GM23338 (cell line): ENCODE measurements around the gene FUNDC2.

Experiments
- CREB1 ChIP-seq: fragments of 250-450 bp; sonication (Bioruptor Pico); IDR thresholded peaks from 2 replicates; pipeline ENCODE4 v1.5.0; 2020; ENCODE audit warnings: low read depth, mild to moderate bottlenecking, moderate library complexity
- CTCF ChIP-seq, 2 experiments: fragments of 200-600 bp in 1 of 2; sonication (generic) in 1 of 2; conservative IDR thresholded peaks; 2 replicates each; pipeline versions ENCODE4 v1.5.1 to v1.6.1; 2016 to 2017; ENCODE audit warnings: antibody characterized with exemption in 2 of 2, low read depth in 2 of 2, mild to moderate bottlenecking in 2 of 2, moderate library complexity in 1 of 2
- ETS1 ChIP-seq: IDR thresholded peaks from 2 replicates; pipeline ENCODE4 v1.6.1; 2016; ENCODE audit warnings: antibody characterized with exemption
- EZH2 ChIP-seq: fragments of 200-600 bp; sonication (generic); IDR thresholded peaks from one replicate; pipeline ENCODE4 v1.8.0; 2017; ENCODE audit warnings: antibody characterized with exemption, mild to moderate bottlenecking, low read depth; ENCODE audit not compliant: unreplicated experiment
- EZH2phosphoT487 ChIP-seq: fragments of 200-600 bp; sonication (generic); IDR thresholded peaks from one replicate; pipeline ENCODE4 v1.8.1; 2018; ENCODE audit warnings: antibody characterized with exemption; ENCODE audit not compliant: unreplicated experiment
- JUNB ChIP-seq: IDR thresholded peaks from one replicate; pipeline ENCODE4 v1.6.1; 2016; ENCODE audit warnings: antibody characterized with exemption; ENCODE audit not compliant: unreplicated experiment
- POLR2AphosphoS5 ChIP-seq: IDR thresholded peaks from 2 replicates; pipeline ENCODE4 v1.6.1; 2016; ENCODE audit warnings: antibody characterized with exemption, low read depth
- ZNF114 ChIP-seq: fragments of 250-450 bp; sonication (Bioruptor Pico); IDR thresholded peaks from 2 replicates; pipeline ENCODE4 v1.5.0; 2020; ENCODE audit warnings: mild to moderate bottlenecking, moderate library complexity
- ZNF331 ChIP-seq: fragments of 250-450 bp; sonication (Bioruptor Pico); IDR thresholded peaks from 2 replicates; pipeline ENCODE4 v1.5.0; 2020; ENCODE audit warnings: low read depth, mild to moderate bottlenecking, moderate library complexity
- ZNF462 ChIP-seq: fragments of 250-450 bp; sonication (Bioruptor Pico); IDR thresholded peaks from 2 replicates; pipeline ENCODE4 v1.5.0; 2020; ENCODE audit warnings: mild to moderate bottlenecking, moderate library complexity
- TF ChIP-seq, protein P1 (sequence below): IDR thresholded peaks from one replicate; pipeline ENCODE4 v1.6.1; 2018; ENCODE audit warnings: antibody characterized with exemption; ENCODE audit not compliant: unreplicated experiment

- TF ChIP-seq POLR2AphosphoS5 (no peak), EZH2 (no peak), CTCF (conservative IDR thresholded peaks at IDR 0.05; ENCODE audit: low read depth in 2 of 2) (no peak), EZH2phosphoT487 (no peak), JUNB (no peak), ETS1 (no peak), ZNF331 (CRISPR knock-in tag) (no peak), ZNF114 (CRISPR knock-in tag) (no peak), ZNF462 (CRISPR knock-in tag) (no peak), CREB1 (no peak)
- TF ChIP-seq, protein P1, sequence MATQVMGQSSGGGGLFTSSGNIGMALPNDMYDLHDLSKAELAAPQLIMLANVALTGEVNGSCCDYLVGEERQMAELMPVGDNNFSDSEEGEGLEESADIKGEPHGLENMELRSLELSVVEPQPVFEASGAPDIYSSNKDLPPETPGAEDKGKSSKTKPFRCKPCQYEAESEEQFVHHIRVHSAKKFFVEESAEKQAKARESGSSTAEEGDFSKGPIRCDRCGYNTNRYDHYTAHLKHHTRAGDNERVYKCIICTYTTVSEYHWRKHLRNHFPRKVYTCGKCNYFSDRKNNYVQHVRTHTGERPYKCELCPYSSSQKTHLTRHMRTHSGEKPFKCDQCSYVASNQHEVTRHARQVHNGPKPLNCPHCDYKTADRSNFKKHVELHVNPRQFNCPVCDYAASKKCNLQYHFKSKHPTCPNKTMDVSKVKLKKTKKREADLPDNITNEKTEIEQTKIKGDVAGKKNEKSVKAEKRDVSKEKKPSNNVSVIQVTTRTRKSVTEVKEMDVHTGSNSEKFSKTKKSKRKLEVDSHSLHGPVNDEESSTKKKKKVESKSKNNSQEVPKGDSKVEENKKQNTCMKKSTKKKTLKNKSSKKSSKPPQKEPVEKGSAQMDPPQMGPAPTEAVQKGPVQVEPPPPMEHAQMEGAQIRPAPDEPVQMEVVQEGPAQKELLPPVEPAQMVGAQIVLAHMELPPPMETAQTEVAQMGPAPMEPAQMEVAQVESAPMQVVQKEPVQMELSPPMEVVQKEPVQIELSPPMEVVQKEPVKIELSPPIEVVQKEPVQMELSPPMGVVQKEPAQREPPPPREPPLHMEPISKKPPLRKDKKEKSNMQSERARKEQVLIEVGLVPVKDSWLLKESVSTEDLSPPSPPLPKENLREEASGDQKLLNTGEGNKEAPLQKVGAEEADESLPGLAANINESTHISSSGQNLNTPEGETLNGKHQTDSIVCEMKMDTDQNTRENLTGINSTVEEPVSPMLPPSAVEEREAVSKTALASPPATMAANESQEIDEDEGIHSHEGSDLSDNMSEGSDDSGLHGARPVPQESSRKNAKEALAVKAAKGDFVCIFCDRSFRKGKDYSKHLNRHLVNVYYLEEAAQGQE: no peak
Measured at GRCh38 chrX:155108427-155108826, 81.8 kb downstream of the FUNDC2 start.
